ENCODE measurements around the gene ANKRD65.

- TF ChIP-seq, protein P1, sequence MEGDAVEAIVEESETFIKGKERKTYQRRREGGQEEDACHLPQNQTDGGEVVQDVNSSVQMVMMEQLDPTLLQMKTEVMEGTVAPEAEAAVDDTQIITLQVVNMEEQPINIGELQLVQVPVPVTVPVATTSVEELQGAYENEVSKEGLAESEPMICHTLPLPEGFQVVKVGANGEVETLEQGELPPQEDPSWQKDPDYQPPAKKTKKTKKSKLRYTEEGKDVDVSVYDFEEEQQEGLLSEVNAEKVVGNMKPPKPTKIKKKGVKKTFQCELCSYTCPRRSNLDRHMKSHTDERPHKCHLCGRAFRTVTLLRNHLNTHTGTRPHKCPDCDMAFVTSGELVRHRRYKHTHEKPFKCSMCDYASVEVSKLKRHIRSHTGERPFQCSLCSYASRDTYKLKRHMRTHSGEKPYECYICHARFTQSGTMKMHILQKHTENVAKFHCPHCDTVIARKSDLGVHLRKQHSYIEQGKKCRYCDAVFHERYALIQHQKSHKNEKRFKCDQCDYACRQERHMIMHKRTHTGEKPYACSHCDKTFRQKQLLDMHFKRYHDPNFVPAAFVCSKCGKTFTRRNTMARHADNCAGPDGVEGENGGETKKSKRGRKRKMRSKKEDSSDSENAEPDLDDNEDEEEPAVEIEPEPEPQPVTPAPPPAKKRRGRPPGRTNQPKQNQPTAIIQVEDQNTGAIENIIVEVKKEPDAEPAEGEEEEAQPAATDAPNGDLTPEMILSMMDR (optimal IDR thresholded peaks at IDR 0.05 in 1 of 3, IDR thresholded peaks at IDR 0.05 in 1 of 3, conservative IDR thresholded peaks at IDR 0.05 in 1 of 3; ENCODE audit: extremely low read depth in 1 of 3, insufficient read depth in 2 of 3, low read length in 3 of 3): no peak
- no peak for TF ChIP-seq EZH2 (IDR thresholded peaks at IDR 0.05; ENCODE audit: low read length)
Observed at GRCh38 chr1:1435911-1436629, 15.0 kb upstream of the ANKRD65 start.
